Fibroblast of gingiva (primary cell): ENCODE data around the gene KRTAP20-3.

Experiments used
- DNase-seq: peaks from one replicate; pipeline ENCODE4 v3.0.0-alpha.2; 2011; ENCODE audit warnings: low read depth

KRTAP20-3 gene

DNA sequence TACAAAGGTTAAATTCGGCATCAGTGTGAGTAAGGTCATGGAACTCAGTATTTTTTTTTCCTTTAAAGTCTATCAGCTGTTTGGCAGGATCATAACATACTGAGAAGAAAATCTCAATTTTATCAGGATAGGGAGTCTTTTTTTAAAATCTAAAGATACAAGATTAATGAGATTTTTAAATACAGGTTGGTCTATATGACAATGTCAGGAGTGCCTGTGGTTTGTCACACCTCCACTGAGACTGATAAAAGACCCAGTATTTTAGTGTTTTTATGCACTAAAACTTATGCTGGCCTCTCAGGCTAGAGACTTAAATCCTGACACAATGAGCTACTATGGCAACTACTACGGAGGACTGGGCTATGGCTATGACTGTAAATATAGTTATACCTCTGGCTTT is at the start of gene KRTAP20-3:
KRTAP20-3 (plus strand) TSS at position 301 of the 400 bp plus-strand sequence.
- no peak for DNase-seq

DNA sequence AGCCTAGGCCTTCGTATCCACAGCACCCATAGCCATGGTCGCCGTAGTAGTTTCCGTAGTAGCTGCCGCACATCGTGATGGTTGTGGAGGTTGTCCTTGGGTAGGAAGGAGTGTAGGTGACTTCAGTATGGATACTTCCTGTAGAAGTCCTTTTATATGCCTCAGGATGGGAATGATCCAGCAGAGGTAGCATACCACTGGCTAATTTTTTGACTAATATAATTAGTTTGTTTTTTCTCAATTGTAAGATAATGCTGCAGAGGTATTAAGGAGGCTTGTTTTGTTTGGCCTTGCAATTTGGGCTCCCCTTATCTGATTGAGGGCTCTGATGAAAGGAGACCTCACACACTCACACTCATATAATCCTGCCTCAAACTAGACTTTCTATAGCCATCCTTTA is 43.9 kb upstream of the KRTAP20-3 start, which contains the start of gene KRTAP6-2:
KRTAP6-2 (minus strand) TSS at position 101 of the 400 bp plus-strand sequence; CDS start at position 73, 28 bp downstream.
- DNase-seq: no peak

DNA sequence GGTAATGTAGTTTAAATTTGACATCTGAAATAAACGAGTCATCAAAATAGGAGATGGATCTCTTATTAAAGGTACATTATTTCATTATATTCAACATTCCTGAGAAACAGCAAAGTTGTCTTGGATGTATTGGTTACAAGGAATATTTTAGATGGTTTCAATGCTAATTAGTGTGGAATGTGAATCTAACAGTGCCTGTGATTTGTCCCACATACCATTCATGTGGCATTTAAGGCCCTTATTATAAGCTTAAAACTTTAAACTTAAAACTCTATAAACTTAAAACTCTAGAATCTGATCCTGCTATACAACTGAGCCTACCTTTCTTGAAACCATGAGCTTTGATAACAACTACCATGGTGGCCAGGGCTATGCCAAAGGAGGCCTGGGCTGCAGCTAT is 41.9 kb upstream of the KRTAP20-3 start, which contains the start of gene KRTAP22-1:
KRTAP22-1 (plus strand) TSS at position 301 of the 400 bp plus-strand sequence.
- DNase-seq: no peak

DNA sequence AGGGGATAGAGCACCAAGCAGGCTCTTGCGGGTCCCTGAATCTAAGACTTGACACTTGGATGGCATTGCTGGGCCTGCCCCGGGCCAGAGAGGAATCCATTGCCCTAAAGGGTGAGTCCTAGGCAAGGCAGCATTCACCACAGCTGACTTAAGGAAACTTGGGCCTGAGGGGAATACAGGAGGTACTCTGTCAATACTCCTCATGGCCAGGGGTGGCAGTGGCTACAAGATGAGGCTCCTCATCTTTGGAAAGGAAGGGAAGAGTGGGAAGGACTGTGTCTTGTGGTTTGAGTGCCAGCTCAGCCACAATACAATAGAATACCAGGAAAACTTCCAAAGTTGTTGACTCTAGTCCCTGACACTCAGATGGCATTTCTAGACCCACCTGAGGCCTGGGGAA is 36.7 kb upstream of the KRTAP20-3 start:
- DNase-seq: no peak

DNA sequence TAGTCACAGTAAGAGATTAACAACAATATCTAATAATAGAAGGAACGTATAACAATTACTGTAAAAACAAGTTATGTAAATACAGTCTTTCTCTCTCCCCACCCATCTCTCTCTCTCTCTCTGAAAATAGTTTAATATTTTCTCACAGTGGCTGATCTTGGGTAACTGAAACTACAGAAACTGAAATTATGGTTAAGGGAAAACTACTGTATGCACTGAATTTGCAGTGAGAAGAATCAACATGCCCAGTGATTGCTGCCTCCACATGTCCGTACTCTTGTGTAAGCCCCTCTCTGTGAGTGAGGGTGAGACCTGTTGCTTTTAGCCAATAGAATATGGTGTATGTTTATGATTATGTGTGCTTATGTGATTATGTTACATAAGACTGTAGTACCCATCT is 30.5 kb upstream of the KRTAP20-3 start:
- no peak for DNase-seq

DNA sequence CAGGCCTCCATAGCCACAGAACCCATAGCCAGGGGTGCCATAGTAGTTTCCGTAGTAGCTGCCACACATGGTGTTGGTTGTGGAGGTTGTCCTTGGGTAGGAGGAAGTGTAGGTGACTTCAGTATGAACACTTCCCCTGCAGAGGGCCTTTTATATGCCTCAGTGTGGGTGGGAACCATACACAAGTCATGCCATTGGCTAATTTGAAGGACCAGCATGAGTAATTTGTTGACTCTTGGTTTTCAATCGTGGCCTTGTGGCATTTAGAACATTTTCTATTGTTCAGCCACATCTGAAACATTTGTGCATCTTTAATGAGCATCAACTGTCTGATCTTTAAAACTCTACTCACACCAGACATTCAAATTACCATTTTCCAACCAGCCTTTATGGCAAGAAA is 28.8 kb upstream of the KRTAP20-3 start, which contains the start of gene KRTAP6-1:
KRTAP6-1 (minus strand) TSS at position 95 of the 400 bp plus-strand sequence; CDS start at position 69, 26 bp downstream.
- DNase-seq: no peak

DNA sequence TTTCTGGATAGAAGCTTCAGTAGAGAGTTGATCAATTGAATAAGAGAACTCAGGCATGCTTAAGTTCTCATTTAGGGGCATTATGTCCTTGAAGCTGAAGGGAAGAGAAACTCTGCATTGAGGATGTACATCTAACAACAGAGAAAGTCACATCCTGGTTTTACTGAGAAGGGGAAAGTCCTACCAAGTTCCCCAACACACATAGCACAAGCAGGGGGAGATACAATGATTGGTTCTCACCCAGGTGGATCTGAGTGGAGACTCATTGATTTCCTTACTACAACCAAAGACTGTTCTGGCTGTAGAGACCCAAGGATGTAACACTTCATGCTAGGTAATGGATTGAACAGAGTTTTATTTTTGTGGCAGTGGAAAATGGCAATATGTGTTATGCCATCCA is 27.5 kb upstream of the KRTAP20-3 start:
- DNase-seq: no peak

DNA sequence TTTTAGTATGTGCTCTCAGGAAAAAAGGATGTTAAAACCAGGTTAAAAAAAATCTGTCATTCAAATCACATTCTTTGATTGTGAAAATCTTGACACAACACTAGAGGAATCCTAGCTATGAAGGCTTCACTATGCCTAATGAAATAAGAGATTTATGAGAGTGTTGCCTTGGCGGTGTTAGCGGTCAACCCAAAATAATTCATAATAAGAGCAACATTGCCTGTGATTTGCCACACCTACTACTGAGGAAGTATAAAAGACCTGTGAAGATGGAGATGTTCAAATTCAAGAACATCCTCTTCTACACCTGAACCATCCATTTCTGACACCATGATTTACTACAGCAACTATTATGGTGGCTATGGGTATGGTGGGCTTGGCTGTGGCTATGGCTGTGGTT is 26.5 kb upstream of the KRTAP20-3 start, which contains the start of gene KRTAP20-1:
KRTAP20-1 (plus strand) TSS at position 301 of the 400 bp plus-strand sequence; CDS start at position 331, 30 bp downstream.
- no peak for DNase-seq

DNA sequence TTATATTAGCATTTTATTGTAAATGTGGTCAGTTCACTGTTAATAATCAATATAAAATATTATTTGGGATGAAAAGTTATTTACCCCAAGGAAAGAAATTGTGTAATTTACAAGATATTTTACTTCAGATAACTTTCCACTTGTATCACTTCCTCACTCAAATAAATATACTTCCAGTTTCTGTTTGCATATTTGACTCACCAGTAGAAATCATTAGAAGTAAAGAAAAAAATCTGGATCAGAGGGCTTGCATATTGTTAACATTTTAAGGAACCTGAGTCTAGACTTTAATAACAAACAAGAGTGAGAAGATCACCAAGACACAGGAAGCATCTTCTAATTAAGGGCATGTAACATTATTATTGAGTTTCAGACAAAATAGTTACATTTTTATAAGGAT is 22.6 kb upstream of the KRTAP20-3 start:
- DNase-seq: no peak

DNA sequence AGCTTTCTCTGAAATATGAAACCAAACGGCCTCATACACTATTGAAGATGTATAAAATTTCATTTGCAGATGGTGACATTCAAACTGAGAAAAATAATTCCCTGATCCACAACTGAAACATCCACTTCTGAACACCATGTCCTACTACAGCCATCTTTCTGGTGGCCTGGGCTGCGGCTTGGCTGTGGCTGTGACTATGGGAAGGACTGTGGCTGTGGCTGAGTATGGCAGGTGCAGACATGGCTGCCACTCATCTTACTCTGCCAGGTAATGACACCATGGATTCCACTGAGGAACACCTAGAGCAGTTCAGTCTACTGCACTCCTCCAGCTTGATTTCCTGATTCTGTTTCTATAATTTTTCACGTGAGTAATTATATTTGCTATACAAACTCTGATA is 22.1 kb upstream of the KRTAP20-3 start, which contains the start of gene KRTAP20-4:
KRTAP20-4 (plus strand) TSS at position 106 of the 400 bp plus-strand sequence.
- no peak for DNase-seq

DNA sequence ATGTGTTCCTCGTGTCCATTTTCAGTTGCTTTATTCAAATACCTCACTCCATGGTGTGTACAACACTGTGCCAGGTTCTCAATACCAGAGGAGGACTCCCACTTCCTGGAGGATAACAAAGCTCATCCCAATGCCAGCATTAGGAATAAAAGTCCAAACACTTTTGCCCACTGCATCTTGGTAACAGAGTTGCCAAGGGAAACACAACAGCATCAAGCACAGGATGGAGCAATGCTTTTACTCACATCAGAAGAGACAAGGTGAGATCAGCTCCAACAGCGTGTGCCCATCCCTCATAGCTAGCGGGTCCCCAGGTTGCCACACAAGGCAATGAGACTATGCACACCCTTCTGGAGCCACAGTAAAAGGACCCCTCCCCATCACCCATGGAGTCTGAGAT is 19.3 kb upstream of the KRTAP20-3 start:
- DNase-seq: no peak

DNA sequence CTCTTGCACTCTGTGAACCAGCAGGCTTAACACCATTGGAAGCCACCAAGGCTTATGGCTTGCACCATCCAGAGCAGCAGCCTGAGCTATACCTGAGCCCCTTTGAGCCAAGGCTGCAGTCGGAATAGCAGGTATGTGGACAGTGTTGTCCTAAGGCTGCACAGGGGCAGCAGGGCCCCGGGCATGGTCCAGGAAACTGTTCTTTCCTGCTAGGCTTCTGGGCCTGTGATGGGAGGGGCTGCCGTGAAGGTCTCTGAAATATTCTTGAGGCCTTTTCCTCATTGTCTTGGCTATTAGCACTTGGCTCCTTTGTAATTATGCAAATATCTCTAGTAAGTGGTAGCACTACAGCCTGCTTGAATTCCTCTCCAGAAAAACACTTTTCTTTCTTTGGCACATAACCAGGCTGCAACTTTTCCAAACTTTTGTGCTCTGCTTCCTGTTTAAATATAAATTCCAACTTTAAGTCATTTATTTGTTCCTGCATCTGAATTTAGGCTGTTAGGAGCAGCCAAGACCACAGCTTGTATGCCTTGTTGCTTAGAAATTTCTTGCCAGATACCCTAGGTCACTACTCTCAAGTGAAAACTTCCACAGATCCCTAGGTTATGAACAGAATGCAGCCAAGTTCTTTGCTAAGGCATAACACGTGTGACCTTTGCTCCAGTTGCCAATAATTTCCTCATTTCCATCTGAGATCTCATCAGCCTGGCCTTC is 17.1 kb upstream of the KRTAP20-3 start:
- DNase-seq: no peak

DNA sequence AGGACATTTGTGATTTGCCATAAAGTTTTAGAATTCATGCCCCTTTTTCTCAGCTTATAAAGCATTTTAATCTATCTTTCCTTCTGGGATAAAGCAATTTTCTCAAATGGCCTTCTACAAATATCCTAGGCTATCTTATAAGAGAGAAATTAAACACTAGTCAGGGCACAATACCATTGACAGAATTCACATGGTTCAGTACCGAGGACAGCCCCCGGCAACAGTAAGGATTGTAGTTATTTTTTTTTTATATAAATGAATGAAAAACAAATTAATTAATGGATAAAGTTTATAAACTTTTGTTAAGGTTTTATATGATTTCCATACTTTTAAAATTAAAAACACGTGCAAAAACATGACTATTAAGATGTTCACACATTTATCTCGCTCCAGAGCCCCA is 14.6 kb upstream of the KRTAP20-3 start:
- no peak for DNase-seq

DNA sequence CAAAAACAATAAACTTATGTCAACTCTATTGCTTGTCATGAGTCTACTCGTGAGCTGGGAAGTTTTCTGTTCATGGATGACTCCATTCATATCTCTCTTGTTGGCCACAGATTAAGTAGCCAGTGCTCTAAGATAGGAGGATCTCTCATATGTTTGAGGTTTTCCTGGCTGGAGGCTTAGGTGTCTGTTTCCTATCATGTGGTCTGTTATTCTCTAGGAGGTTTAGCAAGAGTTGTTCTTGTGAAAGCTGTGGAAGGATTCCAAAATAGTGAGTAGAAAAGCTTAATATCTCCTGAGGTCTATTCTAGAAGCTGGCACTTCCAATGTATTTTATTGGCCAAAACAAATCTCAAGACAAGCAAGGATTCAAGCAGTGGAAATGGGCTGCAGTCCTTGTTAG is 13.5 kb upstream of the KRTAP20-3 start:
- no peak for DNase-seq

DNA sequence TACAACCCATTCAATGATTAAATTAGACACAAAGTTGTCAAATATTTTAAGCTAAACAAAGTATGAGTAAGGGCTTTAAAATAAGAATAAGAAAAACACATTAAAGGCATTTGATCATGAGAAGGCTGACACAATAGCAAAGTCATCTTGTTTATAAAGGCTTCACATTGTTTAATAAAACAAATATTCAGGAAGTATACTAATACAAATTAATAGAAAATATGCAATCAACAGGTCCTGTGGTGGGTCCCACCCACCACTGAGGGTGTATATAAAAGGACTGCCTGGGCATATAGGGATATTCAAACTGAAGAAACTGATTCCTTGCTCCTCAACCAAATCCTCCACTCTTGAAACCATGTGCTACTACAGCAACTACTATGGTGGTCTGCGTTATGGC is 7.8 kb upstream of the KRTAP20-3 start, which contains the start of gene KRTAP20-2:
KRTAP20-2 (plus strand) TSS at position 301 of the 400 bp plus-strand sequence; CDS start at position 359, 58 bp downstream.
- DNase-seq: no peak

DNA sequence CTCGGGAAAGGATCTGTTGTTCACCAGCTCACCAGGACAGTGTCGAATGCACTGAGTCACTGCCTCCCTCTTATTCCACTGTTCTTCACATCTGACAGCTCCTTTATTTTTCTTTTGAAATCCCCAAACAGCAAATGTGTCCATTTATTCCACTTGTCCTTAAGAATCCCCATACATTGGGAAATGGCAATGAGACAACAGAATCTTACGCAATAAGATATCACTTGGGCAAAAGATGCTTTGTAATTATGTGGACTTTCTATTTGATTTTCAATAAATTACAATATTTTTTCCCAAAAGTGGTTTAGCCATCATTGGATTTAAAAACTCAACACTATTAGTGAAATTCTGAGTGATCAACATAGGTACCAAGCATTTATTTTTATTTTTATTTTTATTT is 4.0 kb upstream of the KRTAP20-3 start:
- DNase-seq: no peak

DNA sequence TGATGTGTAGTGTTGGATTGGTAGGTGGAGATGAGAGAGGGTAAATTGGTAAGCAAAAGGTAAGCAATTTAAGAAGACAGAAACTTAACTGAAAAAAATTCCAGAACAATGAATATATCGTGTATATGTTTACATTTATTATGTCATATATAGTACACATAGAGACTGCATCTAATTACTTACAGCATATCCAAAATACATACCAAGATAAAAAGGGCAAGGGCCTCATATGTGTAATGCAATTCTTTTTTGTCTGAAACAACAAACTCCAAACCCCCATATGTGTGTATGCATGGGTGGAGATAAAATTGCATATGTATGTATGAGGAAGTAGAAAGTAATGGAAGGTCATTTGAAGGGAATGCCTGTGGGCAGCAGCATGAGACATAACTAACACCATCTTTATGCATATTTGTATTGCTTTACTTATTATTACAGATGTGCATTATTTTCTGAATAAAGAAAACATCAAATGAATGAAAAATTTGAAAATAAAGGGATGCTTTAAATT is 4.3 kb downstream of the KRTAP20-3 start:
- DNase-seq: no peak

DNA sequence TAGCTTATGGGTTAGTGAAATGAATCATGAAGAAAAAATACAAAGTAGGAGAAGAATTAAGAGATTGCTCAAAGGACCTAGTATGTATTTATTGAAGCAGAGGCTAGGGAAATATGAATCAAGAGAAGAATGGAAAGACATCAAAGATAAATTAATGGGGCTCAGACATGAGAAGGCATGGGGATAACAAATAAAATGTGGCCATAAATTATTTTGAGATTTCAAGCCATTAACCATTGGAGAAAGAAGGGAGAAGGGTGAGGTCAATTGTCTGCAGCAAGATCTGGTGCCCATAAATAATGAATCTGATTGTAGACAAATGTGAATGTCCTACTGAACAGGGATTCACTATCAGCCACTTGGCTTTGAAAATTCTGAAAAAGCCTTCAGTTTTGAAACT is 10.2 kb downstream of the KRTAP20-3 start:
- no peak for DNase-seq

DNA sequence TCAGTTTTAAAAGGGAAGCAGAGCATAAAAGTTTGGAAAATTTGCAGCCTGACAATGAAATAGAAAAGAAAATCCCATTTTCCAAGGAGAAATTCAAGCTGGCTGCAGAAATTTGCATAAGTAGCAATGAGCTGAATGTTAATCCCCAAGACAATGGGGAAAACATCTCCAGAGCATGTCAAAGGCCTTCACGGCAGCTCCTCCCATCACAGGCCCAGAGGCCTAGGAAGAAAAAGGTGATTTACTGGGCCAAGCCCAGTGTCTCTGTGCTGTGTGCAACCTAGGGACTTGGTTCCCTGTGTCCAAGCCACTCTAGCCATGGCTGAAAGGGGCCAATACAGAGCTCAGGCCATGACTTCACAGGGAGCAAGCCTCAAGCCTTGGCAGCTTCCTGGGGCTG is 26.1 kb downstream of the KRTAP20-3 start:
- no peak for DNase-seq

DNA sequence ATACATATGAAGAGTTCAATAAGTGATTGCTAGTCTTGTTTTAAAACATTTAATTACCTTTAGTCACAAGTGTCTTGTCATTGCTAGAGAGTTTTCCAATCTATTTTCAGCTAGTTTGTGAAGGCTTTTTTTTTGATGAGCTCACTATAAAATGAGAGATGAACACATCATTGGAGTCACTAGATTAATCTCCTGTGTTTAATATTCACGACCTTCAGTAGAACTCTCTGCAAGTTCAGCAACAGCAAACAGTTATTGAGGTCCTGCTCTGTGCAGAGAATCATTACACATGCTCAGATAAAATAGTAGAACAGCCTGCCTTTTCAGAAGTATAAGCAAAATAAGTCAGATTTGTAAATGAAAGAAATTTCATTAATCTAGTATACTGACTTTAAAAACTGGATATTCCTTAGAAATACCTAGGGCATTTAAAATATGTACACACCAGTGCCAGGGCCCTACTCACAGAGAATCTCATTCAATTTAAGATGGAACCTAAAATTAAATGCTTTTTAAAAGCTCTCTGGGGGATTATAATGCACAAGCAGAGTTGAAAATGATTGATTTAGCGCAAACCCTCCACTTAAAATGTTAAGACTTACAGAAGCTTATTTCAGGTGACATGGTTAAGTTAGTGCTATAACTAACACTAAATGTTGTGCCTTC is 30.5 kb downstream of the KRTAP20-3 start:
- DNase-seq: no peak

DNA sequence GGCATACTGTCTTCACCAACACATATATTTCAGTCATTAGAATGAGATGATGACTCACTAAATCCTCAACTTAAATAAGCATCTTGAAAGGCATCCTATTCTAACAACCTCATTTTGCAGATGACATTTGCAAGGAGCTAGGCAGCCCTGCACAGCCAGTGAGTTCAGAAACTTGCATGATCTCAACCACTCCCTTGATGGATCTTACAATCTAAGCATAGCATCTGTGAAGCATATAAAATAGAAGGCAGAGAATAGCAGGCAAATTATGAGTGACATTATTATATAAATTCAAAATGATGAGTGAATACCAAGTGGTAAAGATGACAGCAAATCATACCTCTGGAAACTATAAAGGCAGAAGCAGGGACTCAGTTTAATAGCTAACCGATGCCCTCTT is 31.6 kb downstream of the KRTAP20-3 start:
- no peak for DNase-seq

DNA sequence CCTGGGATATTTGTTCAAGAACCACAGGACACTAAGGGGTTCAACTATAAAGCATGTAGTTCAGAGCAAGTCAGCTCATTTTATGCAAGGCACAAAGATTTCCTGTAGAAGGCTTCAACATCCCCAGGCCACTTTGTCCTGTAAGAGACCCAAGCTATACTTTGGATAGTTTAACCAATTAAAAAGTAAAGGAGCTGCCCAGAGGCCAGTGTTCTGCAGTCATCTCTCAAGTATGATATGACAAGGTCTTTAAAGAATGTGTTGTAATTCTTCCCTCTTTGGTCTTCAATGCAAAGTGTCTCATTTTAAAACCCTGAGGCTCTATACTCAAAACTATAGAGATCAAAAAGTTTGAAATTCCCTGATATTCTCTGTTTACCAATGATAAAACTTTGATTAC is 34.1 kb downstream of the KRTAP20-3 start:
- DNase-seq: no peak

DNA sequence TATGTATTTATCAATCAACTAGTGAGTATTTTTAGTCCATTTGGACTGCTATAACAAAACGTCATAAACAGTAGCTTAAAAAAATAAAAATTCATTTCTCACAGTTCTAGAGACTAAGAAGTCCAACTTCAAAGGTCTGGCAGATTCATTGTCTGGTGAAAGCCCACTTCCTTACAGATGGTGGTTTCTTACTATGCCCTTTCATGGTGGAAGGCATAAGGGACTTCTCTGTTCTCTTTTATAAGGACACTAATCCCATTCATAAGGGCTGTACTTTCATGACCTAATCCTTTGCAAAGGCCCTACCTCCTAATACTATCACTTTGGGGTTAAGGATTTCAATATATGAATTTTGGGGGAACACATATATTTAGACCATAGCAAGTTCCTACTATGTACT is 37.9 kb downstream of the KRTAP20-3 start:
- DNase-seq: no peak
